ENCODE results near the gene GMDS.

GRCh38 chr6:1878330-1878729, 367.1 kb downstream of the GMDS start:
- no peak for TF ChIP-seq POLR2A (IDR thresholded peaks at IDR 0.05)
- TF ChIP-seq, protein P1, sequence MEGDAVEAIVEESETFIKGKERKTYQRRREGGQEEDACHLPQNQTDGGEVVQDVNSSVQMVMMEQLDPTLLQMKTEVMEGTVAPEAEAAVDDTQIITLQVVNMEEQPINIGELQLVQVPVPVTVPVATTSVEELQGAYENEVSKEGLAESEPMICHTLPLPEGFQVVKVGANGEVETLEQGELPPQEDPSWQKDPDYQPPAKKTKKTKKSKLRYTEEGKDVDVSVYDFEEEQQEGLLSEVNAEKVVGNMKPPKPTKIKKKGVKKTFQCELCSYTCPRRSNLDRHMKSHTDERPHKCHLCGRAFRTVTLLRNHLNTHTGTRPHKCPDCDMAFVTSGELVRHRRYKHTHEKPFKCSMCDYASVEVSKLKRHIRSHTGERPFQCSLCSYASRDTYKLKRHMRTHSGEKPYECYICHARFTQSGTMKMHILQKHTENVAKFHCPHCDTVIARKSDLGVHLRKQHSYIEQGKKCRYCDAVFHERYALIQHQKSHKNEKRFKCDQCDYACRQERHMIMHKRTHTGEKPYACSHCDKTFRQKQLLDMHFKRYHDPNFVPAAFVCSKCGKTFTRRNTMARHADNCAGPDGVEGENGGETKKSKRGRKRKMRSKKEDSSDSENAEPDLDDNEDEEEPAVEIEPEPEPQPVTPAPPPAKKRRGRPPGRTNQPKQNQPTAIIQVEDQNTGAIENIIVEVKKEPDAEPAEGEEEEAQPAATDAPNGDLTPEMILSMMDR (IDR thresholded peaks at IDR 0.05), result no peak

Data from vagina (tissue), 2 donors.